ENCODE results near the gene APOL6. TPM values are rescaled to one million over a fixed set of nuclear protein-coding genes. Genes with fewer than 3 reads are reported as not detected.

APOL6 gene
- total RNA-seq, 1 donor = 39.3 TPM

- TF ChIP-seq CTCF (IDR thresholded peaks at IDR 0.05; ENCODE audit: insufficient read depth, low read depth, low read length) = no peak
- DNase-seq (ENCODE audit: low read depth) = no peak
- H3K4me3 ChIP-seq (ENCODE audit: low read depth, low read length) = no peak overlapping the region
Measured at GRCh38 chr22:35683560-35683959, 35.3 kb downstream of the APOL6 start.

GRCh38 chr22:35684270-35684700 lies 36.0 kb downstream of the APOL6 start:
- H3K4me3 ChIP-seq (ENCODE audit: low read depth, low read length) = no peak overlapping the region
- peak; percentile 61 for DNase-seq (ENCODE audit: low read depth)
- TF ChIP-seq CTCF (IDR thresholded peaks at IDR 0.05; ENCODE audit: insufficient read depth, low read depth, low read length) = peak; percentile 50

GRCh38 chr22:35684732-35685131 lies 36.5 kb downstream of the APOL6 start:
- DNase-seq (ENCODE audit: low read depth) = no peak
- TF ChIP-seq CTCF (IDR thresholded peaks at IDR 0.05; ENCODE audit: insufficient read depth, low read depth, low read length) = no peak
- H3K4me3 ChIP-seq (ENCODE audit: low read depth, low read length) = no peak overlapping the region

GRCh38 chr22:35685731-35686130 lies 37.5 kb downstream of the APOL6 start:
- no peak for DNase-seq (ENCODE audit: low read depth)
- H3K4me3 ChIP-seq (ENCODE audit: low read depth, low read length) = no peak overlapping the region
- no peak for TF ChIP-seq CTCF (IDR thresholded peaks at IDR 0.05; ENCODE audit: insufficient read depth, low read depth, low read length)

GRCh38 chr22:35686298-35686697 lies 38.1 kb downstream of the APOL6 start:
- no peak overlapping the region for H3K4me3 ChIP-seq (ENCODE audit: low read depth, low read length)
- no peak for TF ChIP-seq CTCF (IDR thresholded peaks at IDR 0.05; ENCODE audit: insufficient read depth, low read depth, low read length)
- DNase-seq (ENCODE audit: low read depth) = no peak

- no peak overlapping the region for H3K4me3 ChIP-seq (ENCODE audit: low read depth, low read length)
- DNase-seq (ENCODE audit: low read depth) = no peak
- TF ChIP-seq CTCF (IDR thresholded peaks at IDR 0.05; ENCODE audit: insufficient read depth, low read depth, low read length) = no peak
Measured at GRCh38 chr22:35687461-35687860, 39.2 kb downstream of the APOL6 start.

- TF ChIP-seq CTCF (IDR thresholded peaks at IDR 0.05; ENCODE audit: insufficient read depth, low read depth, low read length) = no peak
- no peak overlapping the region for H3K4me3 ChIP-seq (ENCODE audit: low read depth, low read length)
- no peak for DNase-seq (ENCODE audit: low read depth)
Measured at GRCh38 chr22:35688913-35689675, 40.8 kb downstream of the APOL6 start.

All from fibroblast of villous mesenchyme (primary cell).